ENCODE results near the gene MBIP.

The MBIP gene

GRCh38 chr14:36313898-36314297 lies 6.5 kb downstream of the MBIP start:
- no peak for DNase-seq (ENCODE audit: low spot score)

- no peak for DNase-seq (ENCODE audit: low spot score)
These were observed 7.2 kb downstream of the MBIP start for GRCh38 chr14:36313206-36313605.

DNA sequence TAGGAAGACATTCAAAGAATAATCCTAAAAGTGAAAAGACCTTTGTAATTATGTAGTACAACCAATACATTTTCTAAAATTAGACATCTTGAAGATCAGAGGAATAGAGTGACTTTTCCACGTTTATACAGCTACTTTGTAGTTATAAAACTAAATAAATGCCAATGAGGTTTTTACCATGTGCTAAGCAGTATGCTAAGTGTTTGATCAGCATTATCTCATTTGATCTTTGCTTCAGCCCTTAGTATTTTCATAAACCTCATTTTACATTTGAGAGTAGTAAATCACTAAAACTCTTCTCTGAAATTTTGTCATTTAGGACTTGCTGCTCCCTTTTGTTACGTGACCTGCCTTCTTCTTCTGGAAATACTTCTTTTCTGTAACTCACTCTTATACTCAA lies 13.6 kb downstream of the MBIP start:
- no peak for DNase-seq (ENCODE audit: low spot score)

DNA sequence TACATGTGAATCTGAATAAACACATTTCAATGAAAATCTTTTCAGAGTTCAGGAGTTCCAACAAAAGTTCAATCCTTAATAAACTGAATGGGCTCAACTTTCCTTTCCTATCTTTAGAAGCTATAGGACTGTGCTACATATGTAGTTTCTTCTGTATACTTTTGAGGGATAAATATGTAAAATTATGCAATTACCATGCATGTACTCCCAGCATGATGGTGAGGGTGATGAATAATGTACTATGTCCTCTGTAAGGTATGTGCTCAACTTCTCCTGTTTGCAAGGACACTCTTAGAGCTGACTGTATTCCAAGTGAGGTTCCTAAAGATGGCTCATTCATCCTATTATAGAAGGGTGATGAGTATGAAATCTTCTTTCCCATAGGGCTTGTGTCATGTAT lies 15.5 kb downstream of the MBIP start:
- no peak for DNase-seq (ENCODE audit: low spot score)

DNA sequence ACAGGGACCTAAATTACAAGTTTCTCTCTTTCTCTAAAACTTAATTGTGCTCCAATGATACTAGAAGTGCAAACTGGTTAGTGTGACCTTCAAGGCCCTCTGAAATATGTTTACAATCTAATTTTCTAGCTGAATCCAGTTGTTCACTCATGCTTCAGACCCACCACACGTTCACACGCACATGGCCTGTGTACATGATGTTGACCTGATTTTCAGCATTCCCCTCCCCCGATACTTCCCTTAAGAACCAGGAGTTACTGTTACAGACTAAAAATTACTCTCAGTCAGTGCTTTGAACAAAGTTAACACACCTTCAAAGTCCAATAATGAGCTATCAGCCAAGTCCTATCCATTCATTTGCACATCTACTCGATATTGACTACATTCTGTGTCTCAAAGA lies 16.5 kb downstream of the MBIP start:
- DNase-seq (ENCODE audit: low spot score), result no peak

GRCh38 chr14:36302823-36303222 lies 17.6 kb downstream of the MBIP start:
- DNase-seq (ENCODE audit: low spot score), result no peak

DNA sequence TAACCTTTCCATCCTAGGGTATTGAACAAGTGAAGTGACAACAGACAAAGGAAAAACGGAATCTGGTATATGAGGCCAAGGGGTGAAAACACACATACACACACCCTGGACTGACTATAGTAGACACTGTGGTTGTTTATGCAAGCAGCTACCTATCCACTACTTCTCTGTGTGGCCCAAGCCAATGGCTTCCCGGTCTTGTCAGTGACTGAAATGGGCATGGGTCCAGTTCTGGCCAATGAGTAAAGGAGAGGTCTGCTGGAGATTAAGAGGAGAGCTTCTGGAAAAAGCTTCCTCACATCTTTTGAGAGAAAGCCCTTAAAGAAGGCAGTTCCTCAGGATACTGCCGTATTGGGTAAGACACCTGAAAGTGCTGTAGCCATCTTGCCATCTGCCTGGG lies 19.3 kb downstream of the MBIP start:
- DNase-seq (ENCODE audit: low spot score), result no peak

- DNase-seq (ENCODE audit: low spot score), result no peak
These were observed 20.1 kb downstream of the MBIP start for GRCh38 chr14:36300337-36300736.

DNA sequence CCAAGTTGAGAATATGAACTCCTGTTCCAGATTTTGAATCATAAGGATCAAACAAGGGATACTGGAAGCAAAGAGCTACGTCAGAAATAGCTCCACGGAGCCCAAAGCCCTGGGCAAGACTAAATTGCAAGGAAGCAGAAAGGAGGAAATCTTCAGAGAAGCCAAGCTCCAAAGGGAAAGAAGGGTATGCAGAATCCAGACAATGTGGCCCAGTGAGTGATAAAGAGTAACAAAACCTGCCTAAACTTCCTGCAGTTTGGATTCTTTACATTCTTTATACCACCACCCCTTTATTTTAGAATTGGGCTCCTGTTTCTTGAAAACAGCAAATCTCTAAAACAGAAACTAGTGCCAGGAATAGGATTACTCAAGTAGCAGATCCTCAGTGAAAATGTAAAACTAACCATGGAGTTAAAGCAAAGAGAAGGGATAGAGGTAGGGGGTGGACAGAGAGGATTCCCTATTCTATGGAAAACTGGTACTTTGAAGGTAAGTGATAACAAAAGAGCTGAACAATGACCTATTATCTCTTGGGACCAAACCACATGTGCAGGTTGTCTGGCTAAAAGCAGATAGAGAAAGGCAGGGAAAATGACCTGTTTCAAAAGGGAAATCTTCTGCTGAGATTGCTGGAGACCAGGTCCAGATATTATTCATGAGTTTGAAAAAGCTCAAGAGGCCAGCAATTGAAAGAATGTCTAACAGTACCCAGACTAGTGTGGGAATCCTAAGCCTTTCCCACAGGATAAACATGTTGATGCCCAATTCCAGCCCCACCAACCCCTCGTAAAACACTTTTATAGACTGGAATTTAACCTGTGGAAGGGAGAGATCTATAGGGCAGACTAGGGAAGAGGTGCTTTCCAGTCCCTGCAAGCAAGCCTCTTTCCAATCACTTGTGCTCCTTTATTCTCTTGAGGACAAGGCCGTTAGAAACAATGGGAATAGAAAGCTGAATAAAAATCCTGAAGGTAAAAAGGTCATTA lies 24.5 kb downstream of the MBIP start:
- no peak for DNase-seq (ENCODE audit: low spot score)

DNA sequence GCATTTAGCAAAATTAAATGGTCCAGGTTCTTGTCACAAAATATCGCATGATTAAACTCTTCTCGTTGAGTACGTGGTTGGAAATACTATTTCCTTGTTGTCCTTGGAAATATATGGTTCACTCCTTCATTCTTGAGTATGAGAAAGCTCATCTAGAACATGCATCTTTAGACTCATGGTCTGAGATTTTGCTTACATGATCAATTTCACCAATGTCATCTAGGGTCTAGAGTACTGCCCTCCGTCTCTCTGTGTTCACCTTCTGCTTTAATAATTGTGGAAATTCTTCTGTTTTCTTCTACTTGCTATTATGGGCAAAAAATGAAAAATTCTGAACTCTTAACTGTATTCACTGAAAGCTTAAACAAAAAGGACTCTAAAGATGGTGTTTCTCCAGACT lies 25.9 kb downstream of the MBIP start:
- no peak for DNase-seq (ENCODE audit: low spot score)

GRCh38 chr14:36293824-36294223 lies 26.6 kb downstream of the MBIP start:
- no peak for DNase-seq (ENCODE audit: low spot score)

GRCh38 chr14:36289954-36290353 lies 30.5 kb downstream of the MBIP start:
- DNase-seq (ENCODE audit: low spot score), result no peak

DNA sequence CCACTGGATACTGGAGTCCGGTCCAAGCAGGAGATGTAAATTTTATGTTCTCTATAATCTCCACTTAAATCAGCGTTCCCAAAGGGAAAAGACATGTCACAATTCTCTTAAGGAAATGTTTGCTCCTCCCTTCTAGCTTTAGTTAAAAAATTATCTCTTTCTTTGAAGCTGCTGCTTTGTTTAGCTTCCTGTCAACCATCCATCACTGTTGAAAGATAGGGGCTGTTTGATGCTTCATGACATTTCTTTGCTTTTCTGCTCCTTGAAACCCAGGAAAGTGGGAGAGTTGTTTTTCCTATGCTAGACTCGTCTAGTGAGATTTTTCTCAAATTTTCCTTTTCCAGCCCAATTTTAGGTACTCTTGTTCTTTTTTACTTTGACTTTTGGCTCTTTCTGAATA lies 31.9 kb downstream of the MBIP start:
- no peak for DNase-seq (ENCODE audit: low spot score)

- no peak for DNase-seq (ENCODE audit: low spot score)
These were observed 35.4 kb downstream of the MBIP start for GRCh38 chr14:36284971-36285595.

DNA sequence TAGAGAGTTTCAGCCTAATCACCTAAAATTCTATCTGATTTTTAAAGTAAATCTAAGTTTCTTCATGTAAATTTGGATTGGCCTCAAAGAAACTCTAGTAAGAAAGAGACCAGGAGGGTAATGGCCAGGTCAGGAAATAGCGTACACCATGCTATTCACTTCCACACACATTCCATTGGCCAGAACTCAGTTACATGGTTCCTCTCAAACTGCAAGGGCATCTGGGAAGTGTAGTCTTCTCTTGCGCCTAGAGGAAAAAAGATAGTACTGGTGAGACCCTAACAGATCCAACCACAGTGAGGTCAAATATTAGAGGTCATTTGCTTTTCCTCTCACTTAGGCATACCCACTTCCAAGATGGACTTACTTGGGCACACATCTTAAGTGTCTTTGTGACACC lies 39.1 kb downstream of the MBIP start:
- DNase-seq (ENCODE audit: low spot score), result no peak

GRCh38 chr14:36279306-36280190 lies 40.9 kb downstream of the MBIP start:
- DNase-seq (ENCODE audit: low spot score), result no peak

GRCh38 chr14:36275741-36276140 lies 44.7 kb downstream of the MBIP start:
- DNase-seq (ENCODE audit: low spot score), result no peak

GRCh38 chr14:36271939-36272907 lies 48.2 kb downstream of the MBIP start:
- peak; percentile 10 for DNase-seq (ENCODE audit: low spot score)

DNA sequence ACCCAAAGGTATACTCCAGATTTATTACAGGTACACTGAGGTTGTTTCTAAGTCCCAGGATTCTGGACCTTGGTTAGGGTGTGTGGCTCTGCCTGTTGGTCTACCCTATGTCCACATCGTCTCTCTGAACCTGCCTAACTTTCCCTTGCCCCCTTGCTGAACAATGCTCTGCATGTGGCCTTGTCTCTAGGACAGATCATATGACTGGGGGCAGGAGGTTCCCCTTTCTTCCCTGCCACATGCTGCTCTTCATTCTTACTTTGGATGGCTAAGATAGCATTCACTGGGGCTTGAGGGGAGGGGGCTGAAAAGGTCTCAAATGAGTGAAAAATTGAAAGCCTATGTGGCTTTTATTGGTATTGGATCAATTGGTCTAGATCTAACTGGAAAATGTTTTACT lies 49.2 kb downstream of the MBIP start:
- no peak for DNase-seq (ENCODE audit: low spot score)

- no peak for DNase-seq (ENCODE audit: low spot score)
These were observed 50.2 kb downstream of the MBIP start for GRCh38 chr14:36270191-36270590.

DNA sequence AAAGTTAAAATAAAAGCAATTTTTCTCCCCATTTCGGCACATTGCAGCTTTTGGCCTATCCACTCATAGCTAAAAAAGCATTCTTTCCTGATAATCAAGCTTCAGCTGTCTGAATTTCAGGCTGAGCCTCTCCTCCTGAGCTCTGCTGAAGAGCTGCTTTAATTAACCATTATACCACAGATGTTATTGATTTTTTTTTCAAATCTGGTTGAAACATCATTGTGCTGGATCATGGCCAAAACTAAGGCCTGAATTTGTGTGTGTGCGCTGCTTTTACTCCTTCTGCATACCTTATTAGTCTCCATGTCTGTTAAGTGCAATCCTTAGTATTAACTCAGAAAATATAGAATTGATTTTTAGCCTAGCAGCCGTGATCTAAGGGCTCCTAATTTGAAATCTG lies 52.3 kb downstream of the MBIP start:
- DNase-seq (ENCODE audit: low spot score), result no peak
